ENCODE data around the gene SH3BGRL2.

SH3BGRL2 gene

DNA sequence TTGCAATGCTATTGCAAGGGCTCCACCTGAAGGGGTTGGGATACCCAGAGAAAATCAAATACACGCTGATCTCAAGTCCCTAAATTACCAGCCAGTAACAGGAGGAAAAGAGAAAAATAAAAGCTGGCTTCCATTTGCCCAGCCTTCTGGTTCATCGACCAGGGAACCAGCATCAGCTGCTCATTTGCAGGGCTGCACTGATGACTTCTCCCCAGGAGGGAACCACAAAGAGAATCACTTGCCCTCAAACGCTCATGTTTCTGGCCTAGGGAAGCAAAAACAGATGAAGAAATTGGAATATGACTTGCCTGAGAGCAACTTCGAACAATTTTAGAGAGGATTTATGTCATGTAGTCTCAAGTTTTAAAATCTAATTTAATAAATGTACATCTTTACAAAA lies 119.7 kb downstream of the SH3BGRL2 start:
- Histone ChIP-seq H3K4me2 (ENCODE audit: low read length) (no peak overlapping the region), H3K4me3 (ENCODE audit: low read depth, low read length) (no peak overlapping the region), H3K4me1 (no peaks in the 10 kb centered on the region), H3K79me2 (no peaks in the 10 kb centered on the region), H3K27me3 (ENCODE audit: control insufficient read depth, insufficient read depth, low read length) (no peaks in the 10 kb centered on the region), H3K36me3 (ENCODE audit: control insufficient read depth, insufficient read depth, low read length) (no peaks in the 10 kb centered on the region), H3K27ac (no peak overlapping the region), H3K9me3 (ENCODE audit: control insufficient read depth, low read length) (no peaks in the 10 kb centered on the region), H2AFZ (no peak overlapping the region), H3K9ac (no peak overlapping the region)
- no peak for TF ChIP-seq CTCF (IDR thresholded peaks at IDR 0.05)
